Measurements from ENCODE around the gene TAC4.

TAC4 gene

GRCh38 chr17:49870298-49870697, 22.4 kb upstream of the TAC4 start:
- TF ChIP-seq REST (IDR thresholded peaks at IDR 0.05; ENCODE audit: insufficient replicate concordance, low read depth) (no peak), GABPA (IDR thresholded peaks at IDR 0.05; ENCODE audit: low read depth) (no peak), SPI1 (IDR thresholded peaks at IDR 0.05; ENCODE audit: borderline replicate concordance, low read depth) (no peak), POLR2AphosphoS5 (IDR thresholded peaks at IDR 0.05; ENCODE audit: low read depth) (no peak), CTCF (IDR thresholded peaks at IDR 0.05; ENCODE audit: insufficient read depth, low read length) (no peak)
- no peak for DNase-seq (ENCODE audit: low read depth in 1 of 2, low spot score in 1 of 2)
- Histone ChIP-seq H3K27me3 (ENCODE audit: insufficient read depth, poor library complexity, severe bottlenecking) (no peaks in the 10 kb centered on the region), H3K27ac (replicated peaks) (no peak overlapping the region), H3K4me3 (replicated peaks; ENCODE audit: insufficient read depth, low read length) (no peak overlapping the region)

GRCh38 chr17:49869038-49869374, 21.1 kb upstream of the TAC4 start:
- Histone ChIP-seq H3K4me3 (replicated peaks; ENCODE audit: insufficient read depth, low read length) (no peak overlapping the region), H3K27me3 (ENCODE audit: insufficient read depth, poor library complexity, severe bottlenecking) (no peaks in the 10 kb centered on the region), H3K27ac (replicated peaks) (no peak overlapping the region)
- no peak for DNase-seq (ENCODE audit: low read depth in 1 of 2, low spot score in 1 of 2)
- no peak for TF ChIP-seq GABPA (IDR thresholded peaks at IDR 0.05; ENCODE audit: low read depth)
- TF ChIP-seq POLR2AphosphoS5 (IDR thresholded peaks at IDR 0.05; ENCODE audit: low read depth) = no peak
- TF ChIP-seq CTCF (IDR thresholded peaks at IDR 0.05; ENCODE audit: insufficient read depth, low read length) = no peak
- TF ChIP-seq REST (IDR thresholded peaks at IDR 0.05; ENCODE audit: insufficient replicate concordance, low read depth) = no peak
- no peak for TF ChIP-seq SPI1 (IDR thresholded peaks at IDR 0.05; ENCODE audit: borderline replicate concordance, low read depth)

- TF ChIP-seq REST (IDR thresholded peaks at IDR 0.05; ENCODE audit: insufficient replicate concordance, low read depth) = no peak
- no peak for TF ChIP-seq POLR2AphosphoS5 (IDR thresholded peaks at IDR 0.05; ENCODE audit: low read depth)
- TF ChIP-seq SPI1 (IDR thresholded peaks at IDR 0.05; ENCODE audit: borderline replicate concordance, low read depth) = no peak
- TF ChIP-seq GABPA (IDR thresholded peaks at IDR 0.05; ENCODE audit: low read depth) = no peak
- TF ChIP-seq CTCF (IDR thresholded peaks at IDR 0.05; ENCODE audit: insufficient read depth, low read length) = no peak
- Histone ChIP-seq H3K27ac (replicated peaks) (no peak overlapping the region), H3K27me3 (ENCODE audit: insufficient read depth, poor library complexity, severe bottlenecking) (peaks cover 10% of the 10 kb centered on the region), H3K4me3 (replicated peaks; ENCODE audit: insufficient read depth, low read length) (no peak overlapping the region)
- no peak for DNase-seq (ENCODE audit: low read depth in 1 of 2, low spot score in 1 of 2)
Observed at GRCh38 chr17:49866882-49867413, 19.1 kb upstream of the TAC4 start.

Measured in HL-60 (cell line).